KOPT-K1 (cell line): Measurements from ENCODE around the gene FOXC2.

Experiments
- H3K27ac ChIP-seq: fragments of 200-600 bp; sonication (generic); 2 replicates; pipeline ENCODE4 v1.5.1; 2016; ENCODE audit warnings: antibody characterized with exemption, mild to moderate bottlenecking, low read depth, low read length; ENCODE audit not compliant: poor library complexity, severe bottlenecking
- H3K36me3 ChIP-seq: fragments of 200-600 bp; sonication (generic); 2 replicates; pipeline ENCODE4 v1.5.1; 2017; ENCODE audit warnings: antibody characterized with exemption, mild to moderate bottlenecking, low read length, moderate library complexity; ENCODE audit not compliant: insufficient read depth
- H3K9me3 ChIP-seq: fragments of 200-600 bp; sonication (generic); 2 replicates; pipeline ENCODE4 v1.5.1; 2017; ENCODE audit warnings: antibody characterized with exemption, low read length, mild to moderate bottlenecking; ENCODE audit not compliant: insufficient read depth, poor library complexity, severe bottlenecking

Gene FOXC2

DNA sequence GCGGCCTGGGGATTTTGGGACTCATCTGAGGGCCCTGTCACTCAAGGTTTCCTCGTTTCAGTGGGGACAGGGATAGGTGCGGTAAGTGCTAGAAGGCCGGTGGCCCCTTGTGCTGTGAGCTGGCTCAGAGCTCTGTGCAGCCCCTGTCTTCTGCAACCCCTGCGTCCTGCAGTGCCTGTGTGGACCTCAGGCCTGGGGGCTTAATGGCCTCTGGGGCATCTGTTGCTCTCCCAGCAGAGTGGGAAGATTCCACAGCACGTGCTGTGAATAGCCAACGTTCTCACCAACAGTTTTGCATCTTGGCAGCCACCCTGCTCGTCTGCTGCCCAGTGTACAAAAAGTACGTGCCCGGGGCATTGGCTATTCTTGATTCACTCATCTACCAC is 4.9 kb downstream of the FOXC2 start:
- H3K9me3 ChIP-seq = no peaks in the 10 kb centered on the region
- no peaks in the 10 kb centered on the region for H3K36me3 ChIP-seq
- H3K27ac ChIP-seq = no peak overlapping the region

DNA sequence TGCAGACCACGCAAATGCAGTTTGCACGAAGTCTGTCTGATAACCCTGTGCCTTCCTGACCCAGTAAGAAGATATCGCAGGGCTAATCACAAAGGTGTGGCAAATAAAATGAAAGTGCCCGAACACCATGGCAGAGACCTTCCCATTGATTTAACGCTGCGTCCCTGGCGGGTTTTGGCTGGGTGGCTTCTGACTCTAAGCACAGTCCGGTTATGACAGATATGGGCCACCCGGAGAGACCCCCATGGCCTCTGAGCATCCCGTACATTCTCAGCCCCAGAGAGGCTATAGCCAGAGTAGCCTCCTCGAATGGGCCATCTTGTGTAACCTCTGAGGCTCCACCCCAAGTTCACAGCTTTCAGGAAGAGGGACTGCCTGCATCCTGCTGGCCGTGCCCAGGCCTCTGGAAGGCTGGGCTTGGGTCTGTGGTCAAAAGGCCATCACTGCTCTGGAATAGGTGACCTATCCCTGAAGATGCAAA is 5.5 kb downstream of the FOXC2 start:
- Histone ChIP-seq H3K36me3 (no peaks in the 10 kb centered on the region), H3K27ac (no peak overlapping the region), H3K9me3 (no peaks in the 10 kb centered on the region)

DNA sequence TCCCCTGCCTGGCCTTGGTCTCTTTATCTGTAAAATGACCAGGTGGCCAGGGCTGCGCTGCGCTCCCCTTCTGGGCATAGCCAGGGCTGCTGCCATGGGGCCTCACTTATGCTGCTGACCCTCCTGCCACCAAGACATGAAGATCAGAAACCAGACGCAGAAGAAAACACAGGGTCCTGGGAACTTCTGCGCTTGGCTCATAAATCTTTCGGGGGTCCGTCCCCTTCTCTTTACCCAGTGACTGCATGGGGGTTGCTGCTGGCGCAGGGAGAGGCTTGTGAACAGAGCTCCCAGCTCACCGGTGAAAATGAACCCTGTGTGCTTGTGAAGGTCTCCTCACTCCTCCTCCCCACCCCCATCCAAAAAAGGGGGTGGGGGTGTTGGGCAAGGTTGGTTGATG is 6.0 kb downstream of the FOXC2 start:
- H3K27ac ChIP-seq = no peak overlapping the region
- H3K36me3 ChIP-seq = no peaks in the 10 kb centered on the region
- no peaks in the 10 kb centered on the region for H3K9me3 ChIP-seq

- H3K36me3 ChIP-seq = no peaks in the 10 kb centered on the region
- no peaks in the 10 kb centered on the region for H3K9me3 ChIP-seq
- H3K27ac ChIP-seq = no peak overlapping the region
These were observed 6.6 kb downstream of the FOXC2 start for GRCh38 chr16:86573215-86573614.

- Histone ChIP-seq H3K36me3 (no peaks in the 10 kb centered on the region), H3K9me3 (no peaks in the 10 kb centered on the region), H3K27ac (no peak overlapping the region)
These were observed 7.2 kb downstream of the FOXC2 start for GRCh38 chr16:86573646-86574508.

GRCh38 chr16:86574646-86575045 is 8.0 kb downstream of the FOXC2 start:
- H3K27ac ChIP-seq = no peak overlapping the region

GRCh38 chr16:86575095-86575685 is 8.6 kb downstream of the FOXC2 start:
- no peaks in the 10 kb centered on the region for H3K36me3 ChIP-seq
- no peak overlapping the region for H3K27ac ChIP-seq
- no peaks in the 10 kb centered on the region for H3K9me3 ChIP-seq

More at GRCh38 chr16:86574646-86575045, 8.0 kb downstream of the FOXC2 start:
- H3K36me3 ChIP-seq = no peaks in the 10 kb centered on the region
- no peaks in the 10 kb centered on the region for H3K9me3 ChIP-seq

DNA sequence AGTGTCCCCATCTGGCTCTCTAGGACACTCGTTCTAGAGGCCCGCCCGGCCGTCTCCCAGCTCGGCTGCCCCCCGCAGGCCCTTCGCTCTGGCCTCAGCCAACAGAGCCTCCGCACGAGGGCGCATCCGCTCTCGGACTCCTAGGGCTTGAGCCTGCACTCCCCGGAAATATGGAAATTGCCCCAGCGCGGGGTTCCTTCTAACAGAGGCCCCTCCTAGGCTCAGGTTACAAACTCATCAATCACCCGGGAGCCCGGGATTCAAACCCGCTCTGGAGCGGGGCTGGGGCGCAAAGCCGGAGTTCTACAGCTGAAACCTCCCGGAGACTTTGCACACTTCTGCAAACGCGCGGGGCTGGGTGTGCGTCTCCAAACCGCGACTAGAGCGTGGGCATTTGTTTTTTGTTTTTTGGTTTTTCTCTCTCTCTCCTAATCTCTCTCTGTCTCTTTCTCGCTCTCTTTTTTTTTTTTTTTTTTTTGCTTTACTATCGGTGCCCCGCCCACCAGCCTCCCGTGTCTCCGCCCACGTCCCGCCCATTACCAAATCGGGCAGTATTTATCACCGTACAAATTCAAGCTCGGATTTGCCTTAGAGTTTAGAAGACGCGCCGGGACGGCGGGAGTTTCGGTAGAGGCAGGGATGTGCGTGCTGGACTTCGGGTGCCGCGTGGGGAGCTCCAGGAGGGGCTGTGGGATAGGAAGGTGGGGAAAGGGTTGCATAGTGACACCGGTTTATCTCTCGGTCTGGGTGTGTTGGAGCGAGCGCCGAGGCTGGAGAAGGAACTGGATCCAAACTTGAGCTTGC is 9.3 kb downstream of the FOXC2 start:
- Histone ChIP-seq H3K9me3 (no peaks in the 10 kb centered on the region), H3K27ac (no peak overlapping the region), H3K36me3 (no peaks in the 10 kb centered on the region)

- H3K9me3 ChIP-seq = no peaks in the 10 kb centered on the region
- H3K27ac ChIP-seq = no peak overlapping the region
- no peaks in the 10 kb centered on the region for H3K36me3 ChIP-seq
These were observed 10.1 kb downstream of the FOXC2 start for GRCh38 chr16:86576591-86577313.

DNA sequence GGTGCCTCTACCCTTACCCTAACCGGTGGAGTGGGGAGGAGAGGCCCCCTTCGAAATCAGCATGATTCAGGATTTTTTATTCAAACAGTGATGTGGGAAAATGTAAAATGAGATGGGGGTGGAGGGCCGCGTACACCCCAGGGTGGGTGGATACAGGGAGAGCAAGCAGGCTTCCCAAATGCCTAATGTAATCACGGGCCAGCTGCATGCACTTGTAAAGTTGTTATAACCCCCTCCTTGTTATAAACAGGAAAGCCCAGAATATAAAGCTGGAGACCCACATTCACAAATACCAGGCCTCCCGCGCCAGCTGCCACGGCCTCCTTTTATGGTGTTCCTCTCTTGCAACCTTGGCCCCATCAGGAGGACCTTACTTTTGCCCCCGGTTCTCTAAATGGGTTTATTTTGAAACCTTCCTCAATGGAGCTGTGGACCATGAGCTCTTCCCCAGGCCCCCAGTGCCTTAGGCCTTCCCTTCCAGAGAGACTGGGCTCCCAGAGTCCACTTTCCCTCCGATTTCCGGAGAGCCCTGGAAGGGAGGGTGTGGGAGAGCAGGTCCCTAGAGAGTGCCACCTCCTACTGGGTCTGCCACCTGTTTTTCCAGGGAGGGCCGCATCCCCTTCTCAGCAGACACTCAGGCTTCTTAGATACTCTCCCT is 10.8 kb downstream of the FOXC2 start:
- Histone ChIP-seq H3K9me3 (no peaks in the 10 kb centered on the region), H3K36me3 (no peaks in the 10 kb centered on the region), H3K27ac (no peak overlapping the region)

- Histone ChIP-seq H3K27ac (no peak within 1 kb of the TSS), H3K9me3 (no peaks in the 10 kb centered on the region), H3K36me3 (no peaks in the 10 kb centered on the region)
These were observed 11.5 kb downstream of the FOXC2 start, which contains the start of gene FOXL1 for GRCh38 chr16:86578061-86578599. FOXL1 (plus strand) TSS chr16:86578549; CDS start chr16:86578724, 175 bp downstream.

DNA sequence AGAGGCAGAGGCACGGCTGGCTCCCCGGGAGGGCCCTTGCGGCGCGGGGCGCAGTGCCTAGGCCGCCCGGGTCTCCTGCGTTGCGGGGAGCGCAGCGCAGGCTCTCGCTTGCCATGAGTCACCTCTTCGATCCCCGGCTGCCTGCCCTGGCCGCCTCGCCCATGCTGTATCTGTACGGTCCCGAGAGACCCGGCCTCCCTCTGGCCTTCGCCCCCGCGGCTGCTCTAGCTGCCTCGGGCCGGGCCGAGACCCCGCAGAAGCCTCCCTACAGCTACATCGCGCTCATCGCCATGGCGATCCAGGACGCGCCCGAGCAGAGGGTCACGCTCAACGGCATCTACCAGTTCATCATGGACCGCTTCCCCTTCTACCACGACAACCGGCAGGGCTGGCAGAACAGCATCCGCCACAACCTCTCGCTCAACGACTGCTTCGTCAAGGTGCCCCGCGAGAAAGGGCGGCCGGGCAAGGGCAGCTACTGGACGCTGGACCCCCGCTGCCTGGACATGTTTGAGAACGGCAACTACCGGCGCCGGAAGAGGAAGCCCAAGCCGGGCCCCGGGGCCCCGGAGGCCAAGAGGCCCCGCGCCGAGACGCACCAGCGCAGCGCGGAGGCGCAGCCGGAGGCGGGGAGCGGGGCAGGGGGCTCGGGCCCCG is 12.1 kb downstream of the FOXC2 start:
- Histone ChIP-seq H3K27ac (no peak overlapping the region), H3K9me3 (no peaks in the 10 kb centered on the region), H3K36me3 (no peaks in the 10 kb centered on the region)

DNA sequence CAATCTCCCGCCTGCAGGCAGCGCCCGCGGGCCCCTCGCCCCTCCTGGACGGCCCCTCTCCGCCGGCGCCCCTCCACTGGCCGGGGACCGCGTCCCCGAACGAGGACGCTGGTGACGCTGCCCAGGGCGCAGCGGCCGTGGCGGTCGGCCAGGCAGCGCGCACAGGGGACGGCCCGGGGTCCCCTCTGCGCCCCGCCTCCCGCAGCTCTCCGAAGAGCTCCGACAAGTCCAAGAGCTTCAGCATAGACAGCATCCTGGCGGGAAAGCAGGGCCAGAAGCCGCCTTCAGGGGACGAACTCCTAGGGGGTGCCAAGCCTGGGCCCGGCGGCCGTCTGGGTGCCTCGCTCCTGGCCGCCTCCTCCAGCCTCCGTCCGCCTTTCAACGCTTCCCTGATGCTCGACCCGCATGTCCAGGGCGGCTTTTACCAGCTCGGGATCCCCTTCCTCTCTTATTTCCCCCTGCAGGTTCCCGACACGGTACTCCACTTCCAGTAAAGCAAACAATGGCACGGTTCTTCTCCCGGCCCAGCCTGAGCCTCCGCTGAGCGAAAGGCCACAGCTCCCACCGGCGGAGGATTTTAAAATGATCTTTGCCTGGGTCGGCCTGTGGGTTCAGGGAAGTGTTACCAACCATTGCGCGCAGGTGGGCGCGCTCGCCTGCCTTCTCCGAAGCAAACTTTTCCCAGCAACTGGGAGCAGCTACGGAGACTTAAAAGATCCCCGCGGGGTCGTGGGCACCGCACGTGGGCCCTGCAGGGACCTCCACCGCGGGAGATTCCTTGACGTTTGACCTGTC is 12.8 kb downstream of the FOXC2 start:
- Histone ChIP-seq H3K9me3 (no peaks in the 10 kb centered on the region), H3K27ac (no peak overlapping the region), H3K36me3 (no peaks in the 10 kb centered on the region)
